CD4-positive, alpha-beta T cell treated with Interleukin-15 for 4 hours (primary cell): ENCODE data around the gene ATP8B1.
"Not testable (repeated sequence)": the region's sequence is repeated elsewhere in the genome, so short reads cannot be mapped to it uniquely, and the experiment has no call there.

Source experiments
- DNase-seq: peaks from one replicate; pipeline ENCODE4 v3.0.0-alpha.2; 2020; ENCODE audit warnings: low spot score

The ATP8B1 gene

GRCh38 chr18:57803103-57803969 is at the start of gene ATP8B1:
ATP8B1 (minus strand) TSS chr18:57803315; CDS start chr18:57731807, 71,508 bp downstream.
- DNase-seq, result no peak

DNA sequence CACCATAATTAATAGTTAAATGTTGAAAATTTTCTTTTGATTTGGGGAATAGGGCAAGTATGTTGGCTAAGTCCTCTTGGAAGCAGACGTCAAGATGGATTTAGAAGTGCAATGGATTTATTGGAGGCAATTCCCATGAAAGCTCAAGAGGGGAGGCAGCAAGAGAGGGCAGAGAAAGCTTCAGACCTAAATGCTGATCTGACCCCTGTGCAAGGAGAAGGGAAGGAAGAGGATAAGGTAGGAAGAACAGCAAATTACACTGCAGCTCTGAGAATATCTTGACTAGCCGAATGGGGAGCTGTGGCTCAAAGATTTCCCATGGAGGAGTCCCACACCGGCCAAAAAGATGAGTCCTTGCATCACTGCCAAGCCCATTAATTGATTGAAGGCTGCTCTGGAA is 46.9 kb upstream of the ATP8B1 start:
- DNase-seq, result no peak

DNA sequence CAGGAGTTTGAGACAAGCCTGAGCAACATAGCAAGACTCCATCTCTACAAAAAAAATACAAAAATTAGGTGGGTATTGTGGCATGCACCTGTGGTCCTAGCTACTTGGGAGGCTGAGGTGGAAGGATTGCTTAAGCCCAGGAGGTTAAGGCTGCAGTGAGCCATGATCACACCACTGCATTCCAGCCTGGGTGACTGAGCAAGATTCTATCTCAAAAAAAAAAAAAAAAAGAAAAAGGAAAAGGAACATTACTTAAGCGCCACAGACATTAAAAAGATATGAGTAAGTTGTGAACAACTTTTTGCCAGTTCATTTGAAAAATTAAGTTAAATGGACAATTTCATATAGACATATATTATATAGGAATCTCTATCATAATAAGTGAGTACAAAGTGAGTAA is 45.3 kb upstream of the ATP8B1 start:
- not testable (repeated sequence) for DNase-seq

DNA sequence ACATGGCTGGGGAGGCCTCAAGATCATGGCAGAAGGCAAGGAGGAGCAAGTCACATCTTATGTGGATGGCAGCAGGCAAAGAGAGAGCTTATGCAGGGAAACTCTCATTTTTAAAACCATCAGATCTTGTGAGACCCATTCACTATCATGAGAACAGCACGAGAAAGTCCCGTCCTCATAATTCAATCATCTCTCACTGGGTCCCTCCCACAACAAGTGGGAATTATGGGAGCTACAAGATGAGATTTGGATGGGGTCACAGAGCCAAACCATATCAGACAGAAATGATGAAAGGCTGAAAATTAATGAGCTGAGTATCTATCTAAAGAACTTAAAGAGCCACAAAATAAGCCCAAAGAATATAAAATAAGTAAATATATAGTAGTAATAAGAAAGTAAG is 44.3 kb upstream of the ATP8B1 start:
- DNase-seq, result not testable (repeated sequence)

- no peak for DNase-seq
Measured at GRCh38 chr18:57846258-57846657, 43.1 kb upstream of the ATP8B1 start.

DNA sequence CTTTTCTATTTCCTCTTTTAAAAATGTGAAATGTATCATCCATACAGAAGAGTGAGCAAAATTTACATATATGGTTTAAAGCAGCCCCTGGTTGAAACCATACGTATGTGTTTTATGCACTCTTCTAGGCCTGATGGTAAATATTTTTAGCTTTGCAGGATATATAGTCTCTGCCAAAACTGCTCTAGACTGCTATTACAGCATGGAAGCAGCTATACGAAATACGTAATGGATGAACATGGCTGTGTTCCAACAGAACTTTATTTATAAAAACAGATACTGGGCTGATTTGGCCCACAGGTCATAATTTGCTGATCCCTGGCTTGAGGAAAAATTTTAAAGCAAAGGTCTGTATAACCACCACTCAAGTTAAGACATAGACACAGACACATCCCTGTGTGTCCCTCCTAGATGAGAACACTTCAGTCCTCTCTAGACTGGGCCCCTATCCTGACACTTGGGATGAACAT is 42.5 kb upstream of the ATP8B1 start:
- DNase-seq, result no peak

DNA sequence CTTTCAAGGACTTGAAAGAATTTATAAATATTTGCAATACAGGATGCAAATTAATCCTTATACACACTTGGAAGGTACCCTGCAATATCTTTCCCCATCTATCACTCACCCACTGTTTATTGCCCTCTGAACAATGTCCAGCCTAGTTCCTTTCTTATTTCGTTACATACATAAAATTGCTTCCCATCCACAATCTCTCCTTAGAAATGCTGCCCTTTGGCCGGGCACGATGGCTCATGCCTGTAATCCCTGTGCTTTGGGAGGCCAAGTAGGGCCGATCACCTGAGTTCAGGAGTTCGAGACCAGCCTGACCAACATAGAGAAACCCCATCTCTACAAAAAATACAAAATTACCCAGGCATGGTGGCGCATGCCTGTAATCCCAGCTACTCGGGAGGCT is 41.2 kb upstream of the ATP8B1 start:
- DNase-seq, result no peak

DNA sequence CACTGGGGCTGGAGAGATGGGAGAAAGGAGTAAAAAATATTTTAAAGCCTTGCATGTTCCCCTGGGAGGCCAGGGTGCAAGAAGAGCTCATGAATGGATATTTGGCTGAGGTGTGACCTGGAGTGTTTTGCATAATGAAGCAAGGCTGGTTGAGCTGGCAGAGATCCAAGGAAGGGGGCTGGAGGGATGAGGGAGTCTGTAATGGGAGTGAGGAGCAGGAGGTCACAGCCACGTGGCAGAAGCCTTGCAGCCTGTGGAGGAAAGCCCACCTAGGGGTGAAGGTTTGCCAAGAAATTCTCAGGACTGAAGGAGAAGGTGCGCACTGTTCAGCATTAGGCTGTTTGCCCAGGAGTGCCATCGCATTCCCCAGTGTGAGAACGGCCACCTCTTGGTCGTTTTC is 40.3 kb upstream of the ATP8B1 start:
- DNase-seq, result no peak

DNA sequence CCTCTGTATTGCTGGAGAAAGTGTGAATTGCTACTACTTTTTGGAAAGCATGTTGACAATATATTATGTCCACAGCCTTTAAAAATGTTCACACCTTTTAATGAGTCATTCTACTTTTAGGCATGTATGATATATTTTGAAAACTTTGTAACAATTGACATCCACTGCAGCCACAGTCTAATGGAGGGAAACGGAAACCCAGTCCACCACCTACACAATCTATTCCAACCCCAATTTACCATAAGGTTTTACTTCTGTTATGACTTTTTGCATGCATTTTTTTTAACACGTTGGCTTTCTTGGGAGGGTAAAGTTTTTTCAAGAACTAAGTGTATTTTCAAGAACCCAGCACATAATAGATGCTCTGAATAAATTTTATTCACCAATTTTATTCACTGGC is 38.5 kb upstream of the ATP8B1 start:
- DNase-seq, result no peak

- no peak for DNase-seq
Measured at GRCh38 chr18:57839942-57840381, 36.8 kb upstream of the ATP8B1 start.

GRCh38 chr18:57837917-57838548 is 34.9 kb upstream of the ATP8B1 start:
- no peak for DNase-seq

DNA sequence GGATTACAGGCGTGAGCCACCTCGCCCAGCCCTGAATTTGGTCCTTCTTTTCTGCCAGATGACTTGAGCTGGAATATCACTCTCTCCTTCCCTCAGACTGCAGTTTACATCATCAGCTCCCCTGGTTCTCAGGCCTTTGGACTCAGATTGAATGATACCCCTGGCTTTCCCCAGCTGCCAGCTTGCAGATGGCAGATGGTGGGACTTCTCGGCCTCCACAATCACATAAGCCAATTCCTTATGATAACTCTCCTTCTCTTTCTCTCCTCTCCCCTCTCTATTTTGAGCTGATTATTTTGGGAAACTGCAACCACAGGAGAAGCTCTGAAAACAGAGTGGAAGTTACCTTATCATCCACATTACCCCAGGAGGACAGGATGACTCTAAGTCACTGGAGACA is 33.4 kb upstream of the ATP8B1 start:
- no peak for DNase-seq

GRCh38 chr18:57835904-57836303 is 32.8 kb upstream of the ATP8B1 start:
- no peak for DNase-seq

DNA sequence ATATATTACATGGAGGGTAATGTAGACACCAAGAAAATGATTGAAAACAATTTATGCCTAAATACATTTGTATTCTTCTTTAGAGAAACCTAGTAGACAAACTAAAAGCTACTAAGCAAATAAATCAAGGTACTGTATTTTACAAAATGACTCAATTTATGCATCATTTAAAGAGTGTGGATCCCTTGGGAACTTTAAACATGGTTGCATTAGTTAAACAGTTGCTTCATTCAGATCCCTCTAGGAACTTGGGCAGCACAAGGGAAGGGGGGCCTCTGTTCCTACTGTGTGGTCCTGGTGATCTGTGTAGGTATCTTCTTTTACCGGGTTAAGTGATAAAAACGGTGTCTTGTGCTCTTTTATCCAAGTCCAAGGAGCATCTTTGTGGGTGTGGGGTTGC is 31.5 kb upstream of the ATP8B1 start:
- DNase-seq, result no peak

DNA sequence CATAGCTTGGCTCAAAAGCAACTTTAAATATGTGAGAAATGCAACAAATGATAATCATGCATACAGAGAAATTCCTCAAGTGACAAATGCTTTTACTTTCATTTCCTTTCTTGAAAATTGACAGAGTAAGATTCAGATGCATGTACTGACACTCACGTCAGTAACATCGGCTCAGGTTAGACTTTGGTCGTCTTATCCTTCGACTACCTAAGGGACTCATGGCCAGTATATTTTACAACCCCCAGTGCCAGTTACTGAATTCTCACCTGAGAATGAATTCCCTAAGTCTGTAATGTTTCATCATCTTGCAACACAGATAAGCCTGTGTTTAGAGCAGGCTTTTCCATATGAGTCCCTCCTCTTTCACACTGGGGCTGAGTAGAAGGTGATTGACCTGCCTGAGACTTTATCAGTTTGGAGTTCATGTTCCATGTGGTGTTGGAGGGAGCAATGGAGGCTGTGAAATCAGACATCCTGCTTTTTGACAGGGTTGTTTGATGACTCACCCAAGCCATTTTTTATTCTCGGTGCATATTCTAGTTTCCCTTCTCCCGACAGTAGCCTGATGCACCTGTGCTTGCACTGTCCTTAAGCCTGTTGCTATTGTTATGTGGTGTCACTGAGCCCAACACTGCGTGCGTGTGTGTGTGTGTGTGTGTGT is 30.5 kb upstream of the ATP8B1 start:
- DNase-seq, result no peak

GRCh38 chr18:57832730-57833129 is 29.6 kb upstream of the ATP8B1 start:
- no peak for DNase-seq

GRCh38 chr18:57831597-57832377 is 28.7 kb upstream of the ATP8B1 start:
- no peak for DNase-seq

- no peak for DNase-seq
Measured at GRCh38 chr18:57827646-57828045, 24.5 kb upstream of the ATP8B1 start.

GRCh38 chr18:57826252-57826651 is 23.1 kb upstream of the ATP8B1 start:
- DNase-seq, result no peak

- DNase-seq, result not testable (repeated sequence)
Measured at GRCh38 chr18:57820583-57820982, 17.5 kb upstream of the ATP8B1 start.

GRCh38 chr18:57819671-57820460 is 16.8 kb upstream of the ATP8B1 start:
- no peak for DNase-seq
